ENCODE measurements around the gene BMP3.

The BMP3 gene
- long read RNA-seq: 0 reads

DNA sequence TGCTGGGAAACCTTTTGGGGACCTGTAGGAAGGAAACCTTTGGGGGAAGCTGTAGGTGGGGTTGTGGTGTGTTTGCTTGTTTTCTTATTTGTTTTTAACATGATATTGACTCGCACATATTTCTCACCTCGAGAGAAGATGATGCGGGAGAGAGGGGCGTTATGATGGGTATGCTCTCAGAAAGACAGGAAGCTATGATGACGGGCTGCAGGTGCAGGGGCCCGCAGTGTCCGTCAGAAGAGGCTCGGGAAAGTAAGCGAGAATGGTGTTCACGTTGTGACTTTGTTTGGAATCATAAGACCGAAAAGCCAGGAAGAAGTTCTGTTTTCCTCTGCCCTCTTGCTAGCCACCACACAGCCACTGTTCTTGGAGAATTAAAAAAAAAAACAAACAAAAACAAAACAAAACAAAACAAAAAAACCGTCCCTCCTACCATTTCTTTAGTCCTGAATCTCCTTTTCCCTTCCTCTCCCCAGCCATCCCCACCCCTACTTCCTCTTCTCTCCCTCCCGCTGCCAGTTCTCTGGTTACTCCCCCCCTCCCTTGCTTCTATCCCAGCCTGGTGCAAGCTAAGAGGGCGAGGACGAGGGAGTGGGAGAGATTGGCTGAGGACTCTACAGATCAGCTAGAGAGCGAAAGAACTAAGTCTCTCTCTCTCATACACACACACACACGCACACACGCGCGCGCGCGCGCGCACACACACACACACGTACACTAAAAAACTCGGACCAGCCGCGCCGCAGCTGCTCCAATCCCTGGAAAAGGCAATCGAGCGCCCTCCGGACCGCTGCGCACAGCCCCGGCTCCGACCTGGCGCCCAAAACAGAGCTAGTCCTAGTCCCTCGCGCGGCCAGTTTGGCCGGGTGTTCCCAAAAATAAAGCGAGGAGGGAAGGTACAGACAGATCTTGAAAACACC is at the start of gene BMP3:
TSS of gene BMP3 (plus strand) at position 648 of the 920 bp plus-strand sequence. CDS start 577 bp downstream, outside the sequence.
- no peak for TF ChIP-seq SPI1 (IDR thresholded peaks at IDR 0.05; ENCODE audit: borderline replicate concordance, low read depth)
- no peak for TF ChIP-seq GABPA (IDR thresholded peaks at IDR 0.05; ENCODE audit: low read depth)
- TF ChIP-seq REST (IDR thresholded peaks at IDR 0.05; ENCODE audit: insufficient replicate concordance, low read depth): no peak
- TF ChIP-seq, protein P1, sequence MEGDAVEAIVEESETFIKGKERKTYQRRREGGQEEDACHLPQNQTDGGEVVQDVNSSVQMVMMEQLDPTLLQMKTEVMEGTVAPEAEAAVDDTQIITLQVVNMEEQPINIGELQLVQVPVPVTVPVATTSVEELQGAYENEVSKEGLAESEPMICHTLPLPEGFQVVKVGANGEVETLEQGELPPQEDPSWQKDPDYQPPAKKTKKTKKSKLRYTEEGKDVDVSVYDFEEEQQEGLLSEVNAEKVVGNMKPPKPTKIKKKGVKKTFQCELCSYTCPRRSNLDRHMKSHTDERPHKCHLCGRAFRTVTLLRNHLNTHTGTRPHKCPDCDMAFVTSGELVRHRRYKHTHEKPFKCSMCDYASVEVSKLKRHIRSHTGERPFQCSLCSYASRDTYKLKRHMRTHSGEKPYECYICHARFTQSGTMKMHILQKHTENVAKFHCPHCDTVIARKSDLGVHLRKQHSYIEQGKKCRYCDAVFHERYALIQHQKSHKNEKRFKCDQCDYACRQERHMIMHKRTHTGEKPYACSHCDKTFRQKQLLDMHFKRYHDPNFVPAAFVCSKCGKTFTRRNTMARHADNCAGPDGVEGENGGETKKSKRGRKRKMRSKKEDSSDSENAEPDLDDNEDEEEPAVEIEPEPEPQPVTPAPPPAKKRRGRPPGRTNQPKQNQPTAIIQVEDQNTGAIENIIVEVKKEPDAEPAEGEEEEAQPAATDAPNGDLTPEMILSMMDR (IDR thresholded peaks at IDR 0.05; ENCODE audit: insufficient read depth, low read length): no peak
- no peak for TF ChIP-seq POLR2AphosphoS5 (IDR thresholded peaks at IDR 0.05; ENCODE audit: low read depth)
- Histone ChIP-seq H3K4me3 (replicated peaks; ENCODE audit: insufficient read depth, low read length) (0 out of 2 replicates have a peak within 1 kb of the TSS, but pooled peaks have one; percentile 4), H3K27me3 (ENCODE audit: insufficient read depth, poor library complexity, severe bottlenecking) (peaks cover 32% of the 10 kb centered on the region), H3K27ac (replicated peaks) (no peak within 1 kb of the TSS)
- peak in 1 of 2 experiments; percentile 5 for DNase-seq (ENCODE audit: low read depth in 1 of 2, low spot score in 1 of 2)

GRCh38 chr4:80986011-80986410 is 44.5 kb upstream of the BMP3 start:
- H3K27ac ChIP-seq (replicated peaks): no peak overlapping the region
- no peak for DNase-seq (ENCODE audit: low read depth in 1 of 2, low spot score in 1 of 2)
- no peak overlapping the region for H3K4me3 ChIP-seq (replicated peaks; ENCODE audit: insufficient read depth, low read length)
- TF ChIP-seq POLR2AphosphoS5 (IDR thresholded peaks at IDR 0.05; ENCODE audit: low read depth): no peak
- TF ChIP-seq GABPA (IDR thresholded peaks at IDR 0.05; ENCODE audit: low read depth): no peak
- TF ChIP-seq REST (IDR thresholded peaks at IDR 0.05; ENCODE audit: insufficient replicate concordance, low read depth): no peak
- TF ChIP-seq SPI1 (IDR thresholded peaks at IDR 0.05; ENCODE audit: borderline replicate concordance, low read depth): no peak
- TF ChIP-seq, protein P1 (IDR thresholded peaks at IDR 0.05; ENCODE audit: insufficient read depth, low read length): no peak
- H3K27me3 ChIP-seq (ENCODE audit: insufficient read depth, poor library complexity, severe bottlenecking): no peaks in the 10 kb centered on the region

GRCh38 chr4:80989921-80990544 is 40.5 kb upstream of the BMP3 start:
- H3K27me3 ChIP-seq (ENCODE audit: insufficient read depth, poor library complexity, severe bottlenecking): no peaks in the 10 kb centered on the region
- no peak overlapping the region for H3K27ac ChIP-seq (replicated peaks)
- no peak overlapping the region for H3K4me3 ChIP-seq (replicated peaks; ENCODE audit: insufficient read depth, low read length)
- DNase-seq (ENCODE audit: low read depth in 1 of 2, low spot score in 1 of 2): peak; percentile 20 to 24
- no peak for TF ChIP-seq REST (IDR thresholded peaks at IDR 0.05; ENCODE audit: insufficient replicate concordance, low read depth)
- TF ChIP-seq GABPA (IDR thresholded peaks at IDR 0.05; ENCODE audit: low read depth): no peak
- TF ChIP-seq, protein P1 (IDR thresholded peaks at IDR 0.05; ENCODE audit: insufficient read depth, low read length): peak; percentile 16
- TF ChIP-seq SPI1 (IDR thresholded peaks at IDR 0.05; ENCODE audit: borderline replicate concordance, low read depth): no peak

Measured in HL-60 (cell line).